Erythroblast (primary cell): Measurements from ENCODE around the gene SLC4A9.

Source experiments
- GATA1 ChIP-seq: IDR thresholded peaks from 2 replicates; pipeline ENCODE4 v1.6.1; 2011; ENCODE audit warnings: low read depth, mild to moderate bottlenecking, control low read depth, low read length, moderate library complexity
- POLR2A ChIP-seq: IDR thresholded peaks from 2 replicates; pipeline ENCODE4 v1.6.1; 2011; ENCODE audit warnings: mild to moderate bottlenecking, low read length

GRCh38 chr5:140420226-140420570, 60.2 kb downstream of the SLC4A9 start:
- TF ChIP-seq POLR2A (no peak), GATA1 (no peak)
